Central memory CD8-positive, alpha-beta T cell (primary cell): Measurements from ENCODE around the gene ADGRA3.

Experiments used
- ATAC-seq: fragments of 150-1000 bp; cut with Tn5 transposase; replicated peaks from 2 replicates; pipeline ENCODE4 v1.10.0; 2022; ENCODE audit warnings: mild to moderate bottlenecking, moderate FRiP score, moderate number of reproducible peaks; ENCODE audit not compliant: poor library complexity, severe bottlenecking; ENCODE audit errors: extremely low read depth
- DNase-seq, 2 donors: peaks; one replicate each; pipeline ENCODE4 v3.0.0; 2021; ENCODE audit warnings: low spot score in 2 of 2
- H3K27ac Mint-ChIP-seq: one replicate; pipeline ENCODE4 v1.8.0; 2022; ENCODE audit warnings: low read depth, mild to moderate bottlenecking, moderate library complexity, mixed read lengths
- H3K27me3 Mint-ChIP-seq: one replicate; pipeline ENCODE4 v1.8.0; 2022; ENCODE audit warnings: mixed read lengths
- H3K36me3 Mint-ChIP-seq: one replicate; pipeline ENCODE4 v1.8.0; 2022; ENCODE audit warnings: mild to moderate bottlenecking, moderate library complexity, mixed read lengths; ENCODE audit not compliant: insufficient read depth
- H3K4me1 Mint-ChIP-seq: one replicate; pipeline ENCODE4 v1.8.0; 2022; ENCODE audit warnings: mixed read lengths
- H3K4me3 Mint-ChIP-seq: one replicate; pipeline ENCODE4 v1.8.0; 2022; ENCODE audit warnings: mild to moderate bottlenecking, moderate library complexity, mixed read lengths
- H3K9me3 Mint-ChIP-seq: one replicate; pipeline ENCODE4 v1.8.0; 2022; ENCODE audit warnings: mixed read lengths

Gene ADGRA3

GRCh38 chr4:22515888-22516541 lies at the start of gene ADGRA3:
Gene ADGRA3, minus strand, starts transcription at chr4:22516066. Its CDS starts 282 bp downstream, at chr4:22515784.
- no peak for DNase-seq
- Mint-ChIP-seq H3K4me1 (peaks cover 4% of the 10 kb centered on the region), H3K9me3 (no peaks in the 10 kb centered on the region), H3K36me3 (peaks cover 4% of the 10 kb centered on the region), H3K4me3 (peak within 1 kb of the TSS; percentile 85), H3K27me3 (peaks cover 6% of the 10 kb centered on the region), H3K27ac (peak within 1 kb of the TSS; percentile 61)
- peak; percentile 51 for ATAC-seq

- H3K4me1 Mint-ChIP-seq, result no peaks in the 10 kb centered on the region
- H3K36me3 Mint-ChIP-seq, result no peaks in the 10 kb centered on the region
- H3K27me3 Mint-ChIP-seq, result no peaks in the 10 kb centered on the region
- DNase-seq (no peak), ATAC-seq (no peak)
- H3K27ac Mint-ChIP-seq, result no peak overlapping the region
- no peaks in the 10 kb centered on the region for H3K9me3 Mint-ChIP-seq
- H3K4me3 Mint-ChIP-seq, result no peak overlapping the region
These were observed 40.6 kb upstream of the ADGRA3 start for GRCh38 chr4:22556495-22556894.

GRCh38 chr4:22554670-22555069 lies 38.8 kb upstream of the ADGRA3 start:
- H3K27ac Mint-ChIP-seq, result no peak overlapping the region
- H3K4me1 Mint-ChIP-seq, result no peaks in the 10 kb centered on the region
- H3K4me3 Mint-ChIP-seq, result no peak overlapping the region
- H3K9me3 Mint-ChIP-seq, result no peaks in the 10 kb centered on the region
- H3K36me3 Mint-ChIP-seq, result no peaks in the 10 kb centered on the region
- ATAC-seq, result no peak
- DNase-seq, result no peak
- H3K27me3 Mint-ChIP-seq, result no peaks in the 10 kb centered on the region

GRCh38 chr4:22553560-22553959 lies 37.7 kb upstream of the ADGRA3 start:
- H3K9me3 Mint-ChIP-seq, result no peaks in the 10 kb centered on the region
- H3K27me3 Mint-ChIP-seq, result no peaks in the 10 kb centered on the region
- DNase-seq (no peak), ATAC-seq (no peak)
- H3K27ac Mint-ChIP-seq, result no peak overlapping the region
- H3K36me3 Mint-ChIP-seq, result no peaks in the 10 kb centered on the region
- H3K4me3 Mint-ChIP-seq, result no peak overlapping the region
- H3K4me1 Mint-ChIP-seq, result no peaks in the 10 kb centered on the region

- ATAC-seq, result no peak
- H3K27ac Mint-ChIP-seq, result no peak overlapping the region
These were observed 36.9 kb upstream of the ADGRA3 start for GRCh38 chr4:22552812-22553211.

GRCh38 chr4:22551550-22551949 lies 35.7 kb upstream of the ADGRA3 start:
- Mint-ChIP-seq H3K27ac (no peak overlapping the region), H3K36me3 (no peaks in the 10 kb centered on the region), H3K27me3 (no peaks in the 10 kb centered on the region), H3K9me3 (peaks cover 7% of the 10 kb centered on the region), H3K4me1 (no peaks in the 10 kb centered on the region), H3K4me3 (no peak overlapping the region)
- DNase-seq (no peak), ATAC-seq (no peak)

More at GRCh38 chr4:22552812-22553211, 36.9 kb upstream of the ADGRA3 start:
- Mint-ChIP-seq H3K4me3 (no peak overlapping the region), H3K9me3 (no peaks in the 10 kb centered on the region), H3K27me3 (no peaks in the 10 kb centered on the region), H3K4me1 (no peaks in the 10 kb centered on the region), H3K36me3 (no peaks in the 10 kb centered on the region)
- no peak for DNase-seq

- Mint-ChIP-seq H3K4me3 (no peak overlapping the region), H3K36me3 (no peaks in the 10 kb centered on the region), H3K9me3 (peaks cover 24% of the 10 kb centered on the region), H3K4me1 (no peaks in the 10 kb centered on the region), H3K27me3 (no peaks in the 10 kb centered on the region), H3K27ac (no peak overlapping the region)
- ATAC-seq, result no peak
- no peak for DNase-seq
These were observed 30.4 kb upstream of the ADGRA3 start for GRCh38 chr4:22546299-22546698.

- no peak overlapping the region for H3K4me3 Mint-ChIP-seq
- H3K36me3 Mint-ChIP-seq, result no peaks in the 10 kb centered on the region
- ATAC-seq, result no peak
- H3K27me3 Mint-ChIP-seq, result no peaks in the 10 kb centered on the region
- H3K4me1 Mint-ChIP-seq, result no peaks in the 10 kb centered on the region
- no peak for DNase-seq
- H3K9me3 Mint-ChIP-seq, result peaks cover 24% of the 10 kb centered on the region
- no peak overlapping the region for H3K27ac Mint-ChIP-seq
These were observed 23.4 kb upstream of the ADGRA3 start for GRCh38 chr4:22539251-22539650.

GRCh38 chr4:22537864-22538263 lies 22.0 kb upstream of the ADGRA3 start:
- ATAC-seq, result no peak
- H3K4me1 Mint-ChIP-seq, result no peaks in the 10 kb centered on the region
- H3K4me3 Mint-ChIP-seq, result no peak overlapping the region
- no peaks in the 10 kb centered on the region for H3K27me3 Mint-ChIP-seq
- H3K36me3 Mint-ChIP-seq, result no peaks in the 10 kb centered on the region
- H3K9me3 Mint-ChIP-seq, result peaks cover 26% of the 10 kb centered on the region
- no peak for DNase-seq
- no peak overlapping the region for H3K27ac Mint-ChIP-seq

- Mint-ChIP-seq H3K4me3 (no peak overlapping the region), H3K9me3 (peaks cover 26% of the 10 kb centered on the region), H3K27ac (no peak overlapping the region), H3K4me1 (no peaks in the 10 kb centered on the region), H3K36me3 (no peaks in the 10 kb centered on the region), H3K27me3 (no peaks in the 10 kb centered on the region)
- ATAC-seq (no peak), DNase-seq (no peak)
These were observed 18.5 kb upstream of the ADGRA3 start for GRCh38 chr4:22534374-22534773.

- no peaks in the 10 kb centered on the region for H3K27me3 Mint-ChIP-seq
- ATAC-seq (no peak), DNase-seq (no peak)
- H3K4me1 Mint-ChIP-seq, result no peaks in the 10 kb centered on the region
- no peak overlapping the region for H3K27ac Mint-ChIP-seq
- H3K4me3 Mint-ChIP-seq, result no peak overlapping the region
- H3K36me3 Mint-ChIP-seq, result no peaks in the 10 kb centered on the region
- peaks cover 22% of the 10 kb centered on the region for H3K9me3 Mint-ChIP-seq
These were observed 17.0 kb upstream of the ADGRA3 start for GRCh38 chr4:22532896-22533295.

GRCh38 chr4:22532117-22532516 lies 16.3 kb upstream of the ADGRA3 start:
- Mint-ChIP-seq H3K27ac (no peak overlapping the region), H3K4me3 (no peak overlapping the region), H3K9me3 (peaks cover 17% of the 10 kb centered on the region), H3K36me3 (no peaks in the 10 kb centered on the region), H3K27me3 (no peaks in the 10 kb centered on the region), H3K4me1 (no peaks in the 10 kb centered on the region)
- no peak for DNase-seq
- ATAC-seq, result no peak

- H3K27me3 Mint-ChIP-seq, result no peaks in the 10 kb centered on the region
- no peak overlapping the region for H3K27ac Mint-ChIP-seq
- H3K4me3 Mint-ChIP-seq, result no peak overlapping the region
- H3K36me3 Mint-ChIP-seq, result no peaks in the 10 kb centered on the region
- no peaks in the 10 kb centered on the region for H3K4me1 Mint-ChIP-seq
- no peak for ATAC-seq
- DNase-seq, result no peak
- peaks cover 15% of the 10 kb centered on the region for H3K9me3 Mint-ChIP-seq
These were observed 15.6 kb upstream of the ADGRA3 start for GRCh38 chr4:22531311-22532019.
